ENCODE measurements around the gene EXOC3L1.

- TF ChIP-seq CTCF (IDR thresholded peaks at IDR 0.05; ENCODE audit: insufficient read depth, low read depth, low read length) (no peak), EZH2 (IDR thresholded peaks at IDR 0.05; ENCODE audit: insufficient read depth, low read length) (no peak)
Measured at GRCh38 chr16:67196881-67197280, 6.9 kb upstream of the EXOC3L1 start.

Measured in astrocyte (in vitro differentiated cells and primary cell).